ENCODE data around the gene OGDHL.
"Not testable (repeated sequence)": the region's sequence is repeated elsewhere in the genome, so short reads cannot be mapped to it uniquely, and the experiment has no call there.

The OGDHL gene

GRCh38 chr10:49738616-49739360, 23.3 kb downstream of the OGDHL start:
- DNase-seq, result no peak

- DNase-seq, result no peak
Measured at GRCh38 chr10:49737474-49738201, 24.5 kb downstream of the OGDHL start.

- no peak for DNase-seq
Measured at GRCh38 chr10:49736564-49737113, 25.5 kb downstream of the OGDHL start.

GRCh38 chr10:49735848-49736563, 26.1 kb downstream of the OGDHL start:
- DNase-seq, result no peak

- DNase-seq, result no peak
Measured at GRCh38 chr10:49735161-49735560, 27.0 kb downstream of the OGDHL start.

- DNase-seq, result no peak
Measured at GRCh38 chr10:49734676-49735075, 27.4 kb downstream of the OGDHL start.

GRCh38 chr10:49733866-49734265, 28.3 kb downstream of the OGDHL start:
- DNase-seq, result no peak

GRCh38 chr10:49726593-49726992, 35.5 kb downstream of the OGDHL start:
- DNase-seq, result no peak

GRCh38 chr10:49715157-49715556, 47.0 kb downstream of the OGDHL start:
- not testable (repeated sequence) for DNase-seq

- DNase-seq, result no peak
Measured at GRCh38 chr10:49713266-49713665, 48.9 kb downstream of the OGDHL start.

GRCh38 chr10:49711481-49711880, 50.6 kb downstream of the OGDHL start:
- no peak for DNase-seq

GRCh38 chr10:49710966-49711365, 51.2 kb downstream of the OGDHL start:
- no peak for DNase-seq

GRCh38 chr10:49709934-49710333, 52.2 kb downstream of the OGDHL start:
- no peak for DNase-seq

- DNase-seq, result no peak
Measured at GRCh38 chr10:49707585-49707984, 54.5 kb downstream of the OGDHL start.

- DNase-seq, result no peak
Measured at GRCh38 chr10:49700997-49701396, 61.1 kb downstream of the OGDHL start.

- DNase-seq, result no peak
Measured at GRCh38 chr10:49700211-49700610, 61.9 kb downstream of the OGDHL start.

GRCh38 chr10:49698679-49699078, 63.4 kb downstream of the OGDHL start:
- DNase-seq, result no peak

GRCh38 chr10:49696311-49696710, 65.8 kb downstream of the OGDHL start:
- no peak for DNase-seq

- no peak for DNase-seq
Measured at GRCh38 chr10:49694466-49694865, 67.7 kb downstream of the OGDHL start.

- no peak for DNase-seq
Measured at GRCh38 chr10:49691588-49691987, 70.5 kb downstream of the OGDHL start.

GRCh38 chr10:49690698-49691356, 71.3 kb downstream of the OGDHL start:
- DNase-seq, result no peak

- DNase-seq, result no peak
Measured at GRCh38 chr10:49689882-49690510, 72.1 kb downstream of the OGDHL start.

Measured in central memory CD4-positive, alpha-beta T cell (primary cell).